HEK293 (cell line): Measurements from ENCODE around the gene SMKR1.

ENCODE experiments used
- CTCF ChIA-PET: fragments of 350-600 bp; formaldehyde crosslinking; extraction: SDS; loops from one replicate; lab custom pipeline; 2021; ENCODE audit warnings: antibody characterized with exemption; lab: Yijun Ruan, JAX
- POLR2A ChIA-PET: fragments of 300-600 bp; formaldehyde crosslinking; extraction: SDS; loops from one replicate; lab custom pipeline; 2020; ENCODE audit warnings: antibody characterized with exemption, inconsistent platforms; lab: Yijun Ruan, JAX
- H3K27ac ChIP-seq: fragments of 200-500 bp; sonication (Bioruptor generic); 2 replicates; pipeline ENCODE4 v1.5.1; 2014; ENCODE audit warnings: low read depth, low read length, control low read depth, inconsistent platforms; ENCODE audit errors: extremely low read depth
- H3K36me3 ChIP-seq, 2 experiments: fragments of 200-500 bp in 1 of 2; sonication (Bioruptor generic) in 1 of 2; 1 replicate in 1 of 2; 2 replicates in 1 of 2; pipeline ENCODE4 v1.5.1; 2014 to 2017; ENCODE audit warnings: inconsistent platforms in 2 of 2, low read length in 2 of 2; ENCODE audit not compliant: control insufficient read depth in 2 of 2, insufficient read depth in 1 of 2
- H3K4me1 ChIP-seq: fragments of 200-500 bp; sonication (Bioruptor generic); 2 replicates; pipeline ENCODE4 v1.5.1; 2014; ENCODE audit warnings: mild to moderate bottlenecking, low read length, inconsistent platforms; ENCODE audit not compliant: control insufficient read depth, insufficient read depth
- H3K4me3 ChIP-seq: 2 replicates; pipeline ENCODE4 v1.5.1; 2011; ENCODE audit warnings: low read depth, mild to moderate bottlenecking, control low read depth, low read length, moderate library complexity
- H3K9me3 ChIP-seq: fragments of 200-500 bp; sonication (Bioruptor generic); 2 replicates; pipeline ENCODE4 v1.5.1; 2014; ENCODE audit warnings: low read depth, low read length, inconsistent platforms; ENCODE audit not compliant: control insufficient read depth, insufficient read depth
- BCL11B ChIP-seq: fragments of 450-650 bp; formaldehyde crosslinking; IDR thresholded peaks from 2 replicates; pipeline ENCODE4 v1.5.1; 2016; ENCODE audit warnings: low read depth, missing biosample characterization, missing genetic modification characterization
- BCL6B ChIP-seq: fragments of 450-650 bp; formaldehyde crosslinking; IDR thresholded peaks from 2 replicates; pipeline ENCODE4 v1.5.1; 2017; ENCODE audit warnings: missing biosample characterization, missing genetic modification characterization
- HOXA7 ChIP-seq: sonication (generic); formaldehyde crosslinking; IDR thresholded peaks from 2 replicates; pipeline ENCODE4 v1.8.1; 2022; ENCODE audit warnings: missing genetic modification reagents, borderline replicate concordance
- KLF1 ChIP-seq: fragments of 450-650 bp; formaldehyde crosslinking; IDR thresholded peaks from 2 replicates; pipeline ENCODE4 v1.5.1; 2016; ENCODE audit warnings: missing biosample characterization, missing genetic modification characterization
- KLF7 ChIP-seq: fragments of 450-650 bp; formaldehyde crosslinking; IDR thresholded peaks from 2 replicates; pipeline ENCODE4 v1.5.1; 2016; ENCODE audit warnings: missing biosample characterization, missing genetic modification characterization, borderline replicate concordance
- MYNN ChIP-seq: fragments of 450-650 bp; formaldehyde crosslinking; IDR thresholded peaks from 2 replicates; pipeline ENCODE4 v1.5.1; 2016; ENCODE audit warnings: missing biosample characterization, missing genetic modification characterization, borderline replicate concordance
- REPIN1 ChIP-seq: fragments of 450-650 bp; formaldehyde crosslinking; IDR thresholded peaks from 2 replicates; pipeline ENCODE4 v1.5.1; 2017; ENCODE audit warnings: missing biosample characterization, missing genetic modification characterization, low read depth
- SP7 ChIP-seq: fragments of 450-650 bp; formaldehyde crosslinking; IDR thresholded peaks from 2 replicates; pipeline ENCODE4 v1.5.1; 2016; ENCODE audit warnings: missing biosample characterization, missing genetic modification characterization
- ZNF140 ChIP-seq: fragments of 450-650 bp; formaldehyde crosslinking; IDR thresholded peaks from 2 replicates; pipeline ENCODE4 v1.5.1; 2016; ENCODE audit warnings: missing biosample characterization, missing genetic modification characterization
- ZNF174 ChIP-seq: fragments of 450-650 bp; formaldehyde crosslinking; IDR thresholded peaks from 2 replicates; pipeline ENCODE4 v1.5.0; 2017; ENCODE audit warnings: missing biosample characterization, mild to moderate bottlenecking, missing genetic modification characterization
- ZNF211 ChIP-seq: fragments of 450-650 bp; formaldehyde crosslinking; IDR thresholded peaks from 2 replicates; pipeline ENCODE4 v1.5.1; 2016; ENCODE audit warnings: low read depth, missing biosample characterization, missing genetic modification characterization
- ZNF416 ChIP-seq: fragments of 450-650 bp; formaldehyde crosslinking; IDR thresholded peaks from 2 replicates; pipeline ENCODE4 v1.5.1; 2016; ENCODE audit warnings: missing biosample characterization, missing genetic modification characterization
- ZNF433 ChIP-seq: fragments of 450-650 bp; formaldehyde crosslinking; IDR thresholded peaks from 2 replicates; pipeline ENCODE4 v1.5.1; 2016; ENCODE audit warnings: missing biosample characterization, missing genetic modification characterization, low read depth
- ZNF501 ChIP-seq: fragments of 450-650 bp; formaldehyde crosslinking; IDR thresholded peaks from 2 replicates; pipeline ENCODE4 v1.5.1; 2016; ENCODE audit warnings: missing biosample characterization, missing genetic modification characterization
- ZNF555 ChIP-seq: fragments of 450-650 bp; formaldehyde crosslinking; conservative IDR thresholded peaks from 2 replicates; pipeline ENCODE4 v1.5.1; 2017; ENCODE audit warnings: missing biosample characterization, mild to moderate bottlenecking, missing genetic modification characterization, inconsistent platforms
- ZNF623 ChIP-seq: fragments of 450-650 bp; formaldehyde crosslinking; IDR thresholded peaks from 2 replicates; pipeline ENCODE4 v1.5.1; 2016; ENCODE audit warnings: missing biosample characterization, missing genetic modification characterization
- TF ChIP-seq, protein P1 (sequence below): fragments of 450-650 bp; formaldehyde crosslinking; IDR thresholded peaks from 2 replicates; pipeline ENCODE4; 2016; ENCODE audit warnings: missing biosample characterization, missing genetic modification characterization
- TF ChIP-seq, protein P2 (sequence below): fragments of 450-650 bp; formaldehyde crosslinking; conservative IDR thresholded peaks from 2 replicates; pipeline ENCODE4 v1.5.1; 2016; ENCODE audit warnings: low read depth, missing biosample characterization, missing genetic modification characterization
- TF ChIP-seq, protein P3 (sequence below): IDR thresholded peaks from 2 replicates; pipeline ENCODE4 v1.6.1; 2011; ENCODE audit warnings: mild to moderate bottlenecking, low read depth, low read length, borderline replicate concordance
- TF ChIP-seq, protein P4 (sequence below): fragments of 450-650 bp; formaldehyde crosslinking; IDR thresholded peaks from 2 replicates; pipeline ENCODE4 v1.5.1; 2017; ENCODE audit warnings: missing biosample characterization, missing genetic modification characterization
- TF ChIP-seq, protein P5 (sequence below): fragments of 450-650 bp; formaldehyde crosslinking; IDR thresholded peaks from 2 replicates; pipeline ENCODE4 v1.5.1; 2016; ENCODE audit warnings: missing biosample characterization, missing genetic modification characterization
- TF ChIP-seq, protein P6 (sequence below): sonication (generic); formaldehyde crosslinking; IDR thresholded peaks from 2 replicates; pipeline ENCODE4 v1.8.1; 2022; ENCODE audit warnings: mild to moderate bottlenecking, moderate library complexity, missing genetic modification reagents

The SMKR1 gene

GRCh38 chr7:129489491-129489890, 12.8 kb upstream of the SMKR1 start (continued):
- TF ChIP-seq, protein P1, sequence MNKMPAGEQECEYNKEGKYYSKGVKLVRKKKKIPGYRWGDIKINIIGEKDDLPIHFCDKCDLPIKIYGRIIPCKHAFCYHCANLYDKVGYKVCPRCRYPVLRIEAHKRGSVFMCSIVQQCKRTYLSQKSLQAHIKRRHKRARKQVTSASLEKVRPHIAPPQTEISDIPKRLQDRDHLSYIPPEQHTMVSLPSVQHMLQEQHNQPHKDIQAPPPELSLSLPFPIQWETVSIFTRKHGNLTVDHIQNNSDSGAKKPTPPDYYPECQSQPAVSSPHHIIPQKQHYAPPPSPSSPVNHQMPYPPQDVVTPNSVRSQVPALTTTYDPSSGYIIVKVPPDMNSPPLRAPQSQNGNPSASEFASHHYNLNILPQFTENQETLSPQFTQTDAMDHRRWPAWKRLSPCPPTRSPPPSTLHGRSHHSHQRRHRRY, result no peak
- TF ChIP-seq ZNF555 (no peak), BCL11B (tag by site-specific recombination) (no peak)

- POLR2A ChIA-PET, result no interaction called here
- CTCF ChIA-PET, result interaction anchor here (0.6 to 1.0 kb wide), 2 partner anchors 273 to 1339 kb away, joined by 3 to 4 read pairs; no protein-coding TSS in a partner anchor
- H3K9me3 ChIP-seq, result no peaks in the 10 kb centered on the region
- TF ChIP-seq ZNF416 (tag by site-specific recombination) (no peak), ZNF174 (tag by site-specific recombination) (no peak), KLF1 (tag by site-specific recombination) (no peak), BCL6B (tag by site-specific recombination) (no peak), ZNF211 (tag by site-specific recombination) (no peak), ZNF623 (tag by site-specific recombination) (no peak), KLF7 (tag by site-specific recombination) (no peak), ZNF140 (tag by site-specific recombination) (no peak), SP7 (tag by site-specific recombination) (no peak), ZNF433 (no peak), REPIN1 (tag by site-specific recombination) (no peak), MYNN (no peak), ZNF501 (tag by site-specific recombination) (no peak), HOXA7 (no peak)
- TF ChIP-seq, protein P2, sequence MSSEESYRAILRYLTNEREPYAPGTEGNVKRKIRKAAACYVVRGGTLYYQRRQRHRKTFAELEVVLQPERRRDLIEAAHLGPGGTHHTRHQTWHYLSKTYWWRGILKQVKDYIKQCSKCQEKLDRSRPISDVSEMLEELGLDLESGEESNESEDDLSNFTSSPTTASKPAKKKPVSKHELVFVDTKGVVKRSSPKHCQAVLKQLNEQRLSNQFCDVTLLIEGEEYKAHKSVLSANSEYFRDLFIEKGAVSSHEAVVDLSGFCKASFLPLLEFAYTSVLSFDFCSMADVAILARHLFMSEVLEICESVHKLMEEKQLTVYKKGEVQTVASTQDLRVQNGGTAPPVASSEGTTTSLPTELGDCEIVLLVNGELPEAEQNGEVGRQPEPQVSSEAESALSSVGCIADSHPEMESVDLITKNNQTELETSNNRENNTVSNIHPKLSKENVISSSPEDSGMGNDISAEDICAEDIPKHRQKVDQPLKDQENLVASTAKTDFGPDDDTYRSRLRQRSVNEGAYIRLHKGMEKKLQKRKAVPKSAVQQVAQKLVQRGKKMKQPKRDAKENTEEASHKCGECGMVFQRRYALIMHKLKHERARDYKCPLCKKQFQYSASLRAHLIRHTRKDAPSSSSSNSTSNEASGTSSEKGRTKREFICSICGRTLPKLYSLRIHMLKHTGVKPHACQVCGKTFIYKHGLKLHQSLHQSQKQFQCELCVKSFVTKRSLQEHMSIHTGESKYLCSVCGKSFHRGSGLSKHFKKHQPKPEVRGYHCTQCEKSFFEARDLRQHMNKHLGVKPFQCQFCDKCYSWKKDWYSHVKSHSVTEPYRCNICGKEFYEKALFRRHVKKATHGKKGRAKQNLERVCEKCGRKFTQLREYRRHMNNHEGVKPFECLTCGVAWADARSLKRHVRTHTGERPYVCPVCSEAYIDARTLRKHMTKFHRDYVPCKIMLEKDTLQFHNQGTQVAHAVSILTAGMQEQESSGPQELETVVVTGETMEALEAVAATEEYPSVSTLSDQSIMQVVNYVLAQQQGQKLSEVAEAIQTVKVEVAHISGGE (tag by site-specific recombination), result no peak
- TF ChIP-seq, protein P3, sequence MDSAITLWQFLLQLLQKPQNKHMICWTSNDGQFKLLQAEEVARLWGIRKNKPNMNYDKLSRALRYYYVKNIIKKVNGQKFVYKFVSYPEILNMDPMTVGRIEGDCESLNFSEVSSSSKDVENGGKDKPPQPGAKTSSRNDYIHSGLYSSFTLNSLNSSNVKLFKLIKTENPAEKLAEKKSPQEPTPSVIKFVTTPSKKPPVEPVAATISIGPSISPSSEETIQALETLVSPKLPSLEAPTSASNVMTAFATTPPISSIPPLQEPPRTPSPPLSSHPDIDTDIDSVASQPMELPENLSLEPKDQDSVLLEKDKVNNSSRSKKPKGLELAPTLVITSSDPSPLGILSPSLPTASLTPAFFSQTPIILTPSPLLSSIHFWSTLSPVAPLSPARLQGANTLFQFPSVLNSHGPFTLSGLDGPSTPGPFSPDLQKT, result no peak
- TF ChIP-seq, protein P4, sequence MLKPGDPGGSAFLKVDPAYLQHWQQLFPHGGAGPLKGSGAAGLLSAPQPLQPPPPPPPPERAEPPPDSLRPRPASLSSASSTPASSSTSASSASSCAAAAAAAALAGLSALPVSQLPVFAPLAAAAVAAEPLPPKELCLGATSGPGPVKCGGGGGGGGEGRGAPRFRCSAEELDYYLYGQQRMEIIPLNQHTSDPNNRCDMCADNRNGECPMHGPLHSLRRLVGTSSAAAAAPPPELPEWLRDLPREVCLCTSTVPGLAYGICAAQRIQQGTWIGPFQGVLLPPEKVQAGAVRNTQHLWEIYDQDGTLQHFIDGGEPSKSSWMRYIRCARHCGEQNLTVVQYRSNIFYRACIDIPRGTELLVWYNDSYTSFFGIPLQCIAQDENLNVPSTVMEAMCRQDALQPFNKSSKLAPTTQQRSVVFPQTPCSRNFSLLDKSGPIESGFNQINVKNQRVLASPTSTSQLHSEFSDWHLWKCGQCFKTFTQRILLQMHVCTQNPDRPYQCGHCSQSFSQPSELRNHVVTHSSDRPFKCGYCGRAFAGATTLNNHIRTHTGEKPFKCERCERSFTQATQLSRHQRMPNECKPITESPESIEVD (tag by site-specific recombination), result no peak
- TF ChIP-seq, protein P5, sequence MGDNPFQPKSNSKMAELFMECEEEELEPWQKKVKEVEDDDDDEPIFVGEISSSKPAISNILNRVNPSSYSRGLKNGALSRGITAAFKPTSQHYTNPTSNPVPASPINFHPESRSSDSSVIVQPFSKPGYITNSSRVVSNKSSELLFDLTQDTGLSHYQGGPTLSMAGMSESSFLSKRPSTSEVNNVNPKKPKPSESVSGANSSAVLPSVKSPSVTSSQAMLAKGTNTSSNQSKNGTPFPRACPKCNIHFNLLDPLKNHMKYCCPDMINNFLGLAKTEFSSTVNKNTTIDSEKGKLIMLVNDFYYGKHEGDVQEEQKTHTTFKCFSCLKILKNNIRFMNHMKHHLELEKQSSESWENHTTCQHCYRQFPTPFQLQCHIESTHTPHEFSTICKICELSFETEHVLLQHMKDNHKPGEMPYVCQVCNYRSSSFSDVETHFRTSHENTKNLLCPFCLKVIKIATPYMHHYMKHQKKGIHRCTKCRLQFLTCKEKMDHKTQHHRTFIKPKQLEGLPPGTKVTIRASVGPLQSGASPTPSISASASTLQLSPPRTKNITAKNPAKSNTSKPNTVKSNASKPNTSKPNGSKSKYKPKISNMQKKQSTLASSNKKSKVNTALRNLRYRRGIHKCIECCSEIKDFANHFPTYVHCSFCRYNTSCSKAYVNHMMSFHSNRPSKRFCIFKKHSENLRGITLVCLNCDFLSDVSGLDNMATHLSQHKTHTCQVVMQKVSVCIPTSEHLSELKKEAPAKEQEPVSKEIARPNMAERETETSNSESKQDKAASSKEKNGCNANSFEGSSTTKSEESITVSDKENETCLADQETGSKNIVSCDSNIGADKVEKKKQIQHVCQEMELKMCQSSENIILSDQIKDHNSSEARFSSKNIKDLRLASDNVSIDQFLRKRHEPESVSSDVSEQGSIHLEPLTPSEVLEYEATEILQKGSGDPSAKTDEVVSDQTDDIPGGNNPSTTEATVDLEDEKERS (tag by site-specific recombination), result no peak
- TF ChIP-seq, protein P6, sequence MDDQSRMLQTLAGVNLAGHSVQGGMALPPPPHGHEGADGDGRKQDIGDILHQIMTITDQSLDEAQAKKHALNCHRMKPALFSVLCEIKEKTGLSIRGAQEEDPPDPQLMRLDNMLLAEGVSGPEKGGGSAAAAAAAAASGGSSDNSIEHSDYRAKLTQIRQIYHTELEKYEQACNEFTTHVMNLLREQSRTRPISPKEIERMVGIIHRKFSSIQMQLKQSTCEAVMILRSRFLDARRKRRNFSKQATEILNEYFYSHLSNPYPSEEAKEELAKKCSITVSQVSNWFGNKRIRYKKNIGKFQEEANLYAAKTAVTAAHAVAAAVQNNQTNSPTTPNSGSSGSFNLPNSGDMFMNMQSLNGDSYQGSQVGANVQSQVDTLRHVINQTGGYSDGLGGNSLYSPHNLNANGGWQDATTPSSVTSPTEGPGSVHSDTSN, result no peak
- TF ChIP-seq, all 188 proteins: peak for 0
- Histone ChIP-seq H3K4me3 (no peak overlapping the region), H3K36me3 (no peaks in the 10 kb centered on the region), H3K4me1 (no peaks in the 10 kb centered on the region), H3K27ac (no peak overlapping the region)
These were observed 9.9 kb upstream of the SMKR1 start for GRCh38 chr7:129492391-129492790.
